ENCODE results near the gene MBL2.

MBL2 gene

GRCh38 chr10:52786098-52786497 is 13.5 kb upstream of the MBL2 start:
- no peaks in the 10 kb centered on the region for H3K79me2 ChIP-seq (ENCODE audit: insufficient read depth, low read length)
- H3K36me3 ChIP-seq (ENCODE audit: insufficient read depth, low read length) = no peaks in the 10 kb centered on the region
- H3K9me3 ChIP-seq (ENCODE audit: low read length) = no peaks in the 10 kb centered on the region
- H3K27ac ChIP-seq (ENCODE audit: low read depth, low read length, poor library complexity, severe bottlenecking) = no peak overlapping the region
- no peak overlapping the region for H3K9ac ChIP-seq (ENCODE audit: low read length)
- H3K4me1 ChIP-seq (ENCODE audit: insufficient read depth, low read length, severe bottlenecking) = no peaks in the 10 kb centered on the region
- no peaks in the 10 kb centered on the region for H4K20me1 ChIP-seq (ENCODE audit: insufficient read depth, low read length)
- H2AFZ ChIP-seq (ENCODE audit: low read length) = no peak overlapping the region
- no peaks in the 10 kb centered on the region for H3K27me3 ChIP-seq (ENCODE audit: insufficient read depth, low read length)
- H3F3A ChIP-seq (ENCODE audit: insufficient read depth, low read length) = no peaks in the 10 kb centered on the region
- no peak overlapping the region for H3K4me3 ChIP-seq (ENCODE audit: low read depth, low read length, poor library complexity, severe bottlenecking)
- H3K4me2 ChIP-seq (ENCODE audit: low read length) = no peak overlapping the region
- TF ChIP-seq CTCF (IDR thresholded peaks at IDR 0.05; ENCODE audit: low read length) (no peak), EZH2 (IDR thresholded peaks at IDR 0.05; ENCODE audit: borderline replicate concordance, low read length) (no peak)
- no peaks in the 10 kb centered on the region for H3K9me2 ChIP-seq (ENCODE audit: low read depth, low read length)

- Histone ChIP-seq H2AFZ (ENCODE audit: low read length) (no peak overlapping the region), H3K9ac (ENCODE audit: low read length) (no peak overlapping the region), H3K27ac (ENCODE audit: low read depth, low read length, poor library complexity, severe bottlenecking) (no peak overlapping the region), H3F3A (ENCODE audit: insufficient read depth, low read length) (no peaks in the 10 kb centered on the region), H3K9me2 (ENCODE audit: low read depth, low read length) (no peaks in the 10 kb centered on the region), H3K36me3 (ENCODE audit: insufficient read depth, low read length) (no peaks in the 10 kb centered on the region), H3K4me1 (ENCODE audit: insufficient read depth, low read length, severe bottlenecking) (no peaks in the 10 kb centered on the region), H4K20me1 (ENCODE audit: insufficient read depth, low read length) (no peaks in the 10 kb centered on the region), H3K4me3 (ENCODE audit: low read depth, low read length, poor library complexity, severe bottlenecking) (no peak overlapping the region), H3K9me3 (ENCODE audit: low read length) (no peaks in the 10 kb centered on the region), H3K27me3 (ENCODE audit: insufficient read depth, low read length) (no peaks in the 10 kb centered on the region), H3K4me2 (ENCODE audit: low read length) (no peak overlapping the region), H3K79me2 (ENCODE audit: insufficient read depth, low read length) (no peaks in the 10 kb centered on the region)
- TF ChIP-seq EZH2 (IDR thresholded peaks at IDR 0.05; ENCODE audit: borderline replicate concordance, low read length) = no peak
- no peak for TF ChIP-seq CTCF (IDR thresholded peaks at IDR 0.05; ENCODE audit: low read length)
Measured at GRCh38 chr10:52785418-52785817, 12.8 kb upstream of the MBL2 start.

- Histone ChIP-seq H3K9me3 (ENCODE audit: low read length) (no peaks in the 10 kb centered on the region), H3K4me1 (ENCODE audit: insufficient read depth, low read length, severe bottlenecking) (no peaks in the 10 kb centered on the region), H3K4me3 (ENCODE audit: low read depth, low read length, poor library complexity, severe bottlenecking) (no peak overlapping the region), H4K20me1 (ENCODE audit: insufficient read depth, low read length) (no peaks in the 10 kb centered on the region), H3K27me3 (ENCODE audit: insufficient read depth, low read length) (no peaks in the 10 kb centered on the region), H3K4me2 (ENCODE audit: low read length) (no peak overlapping the region), H3K27ac (ENCODE audit: low read depth, low read length, poor library complexity, severe bottlenecking) (no peak overlapping the region), H3K9me2 (ENCODE audit: low read depth, low read length) (no peaks in the 10 kb centered on the region), H3K9ac (ENCODE audit: low read length) (no peak overlapping the region), H3K36me3 (ENCODE audit: insufficient read depth, low read length) (no peaks in the 10 kb centered on the region), H2AFZ (ENCODE audit: low read length) (no peak overlapping the region), H3K79me2 (ENCODE audit: insufficient read depth, low read length) (no peaks in the 10 kb centered on the region), H3F3A (ENCODE audit: insufficient read depth, low read length) (no peaks in the 10 kb centered on the region)
- TF ChIP-seq CTCF (IDR thresholded peaks at IDR 0.05; ENCODE audit: low read length) = no peak
- no peak for TF ChIP-seq EZH2 (IDR thresholded peaks at IDR 0.05; ENCODE audit: borderline replicate concordance, low read length)
Measured at GRCh38 chr10:52783726-52784125, 11.1 kb upstream of the MBL2 start.
